ENCODE results near the gene GALNT7. TPM values are rescaled to one million over a fixed set of nuclear protein-coding genes. Genes with fewer than 3 reads are reported as not detected.

Gene GALNT7
- total and polyA plus RNA-seq, 2 of the 13 experiments (the other 11 are each of a cell fraction or from before 2014, with no cell fraction given), result 0.08 to 0.13 TPM

DNA sequence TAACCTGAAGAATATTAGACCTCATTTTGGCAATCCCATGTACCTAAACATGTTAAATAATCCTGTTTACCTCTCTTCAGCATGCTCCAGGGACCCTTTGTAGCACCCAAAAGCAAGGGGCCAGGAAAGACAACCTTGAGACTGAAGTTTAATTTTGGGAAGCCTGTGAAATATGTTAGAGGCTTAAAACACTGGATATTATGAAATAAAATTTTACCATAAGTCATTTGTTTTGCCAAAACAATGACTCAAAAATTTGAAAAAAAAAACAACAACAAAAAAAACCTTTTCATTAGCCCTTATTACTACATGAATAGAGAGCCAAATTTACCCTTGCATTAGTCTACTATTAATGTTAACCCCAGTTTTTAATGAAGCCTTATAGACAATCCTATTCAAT, 115.9 kb downstream of the GALNT7 start:
- no peak overlapping the region for H3K4me3 ChIP-seq (replicated peaks in 1 of 3; ENCODE audit: insufficient read depth in 1 of 3, low read depth in 2 of 3, low read length in 3 of 3)
- ChIA-PET POLR2A (no interaction called here), CTCF (ENCODE audit: low intra/inter-chr PET ratio, low total read pairs) (no interaction called here)
- no peaks in the 10 kb centered on the region for H3K36me3 ChIP-seq (replicated peaks in 1 of 2; ENCODE audit: control insufficient read depth in 1 of 2, insufficient read depth in 2 of 2, low read length in 2 of 2)
- H3K4me2 ChIP-seq (ENCODE audit: low read depth, low read length), result no peak overlapping the region
- H3K9ac ChIP-seq (ENCODE audit: insufficient read depth, low read depth, low read length), result no peak overlapping the region
- no peaks in the 10 kb centered on the region for H3K79me2 ChIP-seq (ENCODE audit: insufficient read depth, low read length)
- H3K9me3 ChIP-seq (ENCODE audit: low read length), result peaks cover 10% of the 10 kb centered on the region
- no peak for TF ChIP-seq TCF7 (IDR thresholded peaks at IDR 0.05; ENCODE audit: low read depth)
- no peak for TF ChIP-seq ZBTB1 (CRISPR knock-in tag; IDR thresholded peaks at IDR 0.05; ENCODE audit: borderline replicate concordance)
- no peak for TF ChIP-seq CEBPG (CRISPR knock-in tag; IDR thresholded peaks at IDR 0.05)
- no peak for TF ChIP-seq ZC3H13 (CRISPR knock-in tag; IDR thresholded peaks at IDR 0.05)
- TF ChIP-seq ZKSCAN8 (CRISPR knock-in tag; IDR thresholded peaks at IDR 0.05; ENCODE audit: borderline replicate concordance), result no peak
- TF ChIP-seq, protein P1, sequence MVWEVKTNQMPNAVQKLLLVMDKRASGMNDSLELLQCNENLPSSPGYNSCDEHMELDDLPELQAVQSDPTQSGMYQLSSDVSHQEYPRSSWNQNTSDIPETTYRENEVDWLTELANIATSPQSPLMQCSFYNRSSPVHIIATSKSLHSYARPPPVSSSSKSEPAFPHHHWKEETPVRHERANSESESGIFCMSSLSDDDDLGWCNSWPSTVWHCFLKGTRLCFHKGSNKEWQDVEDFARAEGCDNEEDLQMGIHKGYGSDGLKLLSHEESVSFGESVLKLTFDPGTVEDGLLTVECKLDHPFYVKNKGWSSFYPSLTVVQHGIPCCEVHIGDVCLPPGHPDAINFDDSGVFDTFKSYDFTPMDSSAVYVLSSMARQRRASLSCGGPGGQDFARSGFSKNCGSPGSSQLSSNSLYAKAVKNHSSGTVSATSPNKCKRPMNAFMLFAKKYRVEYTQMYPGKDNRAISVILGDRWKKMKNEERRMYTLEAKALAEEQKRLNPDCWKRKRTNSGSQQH (CRISPR knock-in tag; IDR thresholded peaks at IDR 0.05; ENCODE audit: low read depth), result no peak
- TF ChIP-seq KDM5B (CRISPR knock-in tag; IDR thresholded peaks at IDR 0.05; ENCODE audit: borderline replicate concordance), result no peak
- TF ChIP-seq SSRP1 (CRISPR knock-in tag; IDR thresholded peaks at IDR 0.05), result no peak
- TF ChIP-seq, protein P2, sequence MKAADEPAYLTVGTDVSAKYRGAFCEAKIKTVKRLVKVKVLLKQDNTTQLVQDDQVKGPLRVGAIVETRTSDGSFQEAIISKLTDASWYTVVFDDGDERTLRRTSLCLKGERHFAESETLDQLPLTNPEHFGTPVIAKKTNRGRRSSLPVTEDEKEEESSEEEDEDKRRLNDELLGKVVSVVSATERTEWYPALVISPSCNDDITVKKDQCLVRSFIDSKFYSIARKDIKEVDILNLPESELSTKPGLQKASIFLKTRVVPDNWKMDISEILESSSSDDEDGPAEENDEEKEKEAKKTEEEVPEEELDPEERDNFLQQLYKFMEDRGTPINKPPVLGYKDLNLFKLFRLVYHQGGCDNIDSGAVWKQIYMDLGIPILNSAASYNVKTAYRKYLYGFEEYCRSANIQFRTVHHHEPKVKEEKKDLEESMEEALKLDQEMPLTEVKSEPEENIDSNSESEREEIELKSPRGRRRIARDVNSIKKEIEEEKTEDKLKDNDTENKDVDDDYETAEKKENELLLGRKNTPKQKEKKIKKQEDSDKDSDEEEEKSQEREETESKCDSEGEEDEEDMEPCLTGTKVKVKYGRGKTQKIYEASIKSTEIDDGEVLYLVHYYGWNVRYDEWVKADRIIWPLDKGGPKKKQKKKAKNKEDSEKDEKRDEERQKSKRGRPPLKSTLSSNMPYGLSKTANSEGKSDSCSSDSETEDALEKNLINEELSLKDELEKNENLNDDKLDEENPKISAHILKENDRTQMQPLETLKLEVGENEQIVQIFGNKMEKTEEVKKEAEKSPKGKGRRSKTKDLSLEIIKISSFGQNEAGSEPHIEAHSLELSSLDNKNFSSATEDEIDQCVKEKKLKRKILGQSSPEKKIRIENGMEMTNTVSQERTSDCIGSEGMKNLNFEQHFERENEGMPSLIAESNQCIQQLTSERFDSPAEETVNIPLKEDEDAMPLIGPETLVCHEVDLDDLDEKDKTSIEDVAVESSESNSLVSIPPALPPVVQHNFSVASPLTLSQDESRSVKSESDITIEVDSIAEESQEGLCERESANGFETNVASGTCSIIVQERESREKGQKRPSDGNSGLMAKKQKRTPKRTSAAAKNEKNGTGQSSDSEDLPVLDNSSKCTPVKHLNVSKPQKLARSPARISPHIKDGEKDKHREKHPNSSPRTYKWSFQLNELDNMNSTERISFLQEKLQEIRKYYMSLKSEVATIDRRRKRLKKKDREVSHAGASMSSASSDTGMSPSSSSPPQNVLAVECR (CRISPR knock-in tag; IDR thresholded peaks at IDR 0.05; ENCODE audit: borderline replicate concordance), result no peak
- TF ChIP-seq, protein P3, sequence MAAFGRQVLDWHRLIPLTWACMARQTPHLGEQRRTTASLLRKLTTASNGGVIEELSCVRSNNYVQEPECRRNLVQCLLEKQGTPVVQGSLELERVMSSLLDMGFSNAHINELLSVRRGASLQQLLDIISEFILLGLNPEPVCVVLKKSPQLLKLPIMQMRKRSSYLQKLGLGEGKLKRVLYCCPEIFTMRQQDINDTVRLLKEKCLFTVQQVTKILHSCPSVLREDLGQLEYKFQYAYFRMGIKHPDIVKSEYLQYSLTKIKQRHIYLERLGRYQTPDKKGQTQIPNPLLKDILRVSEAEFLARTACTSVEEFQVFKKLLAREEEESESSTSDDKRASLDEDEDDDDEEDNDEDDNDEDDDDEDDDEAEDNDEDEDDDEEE (CRISPR knock-in tag; IDR thresholded peaks at IDR 0.05), result no peak
- TF ChIP-seq HDAC2 (CRISPR knock-in tag; IDR thresholded peaks at IDR 0.05), result no peak
- TF ChIP-seq ZNF563 (CRISPR knock-in tag; IDR thresholded peaks at IDR 0.05), result no peak
- no peak for TF ChIP-seq ZNF672 (CRISPR knock-in tag; IDR thresholded peaks at IDR 0.05)
- TF ChIP-seq YY1 (IDR thresholded peaks at IDR 0.05; ENCODE audit: insufficient read depth, insufficient replicate concordance, low read depth, low read length), result no peak
- TF ChIP-seq ZNF343 (CRISPR knock-in tag; IDR thresholded peaks at IDR 0.05), result no peak
- DNase-seq (ENCODE audit: low spot score) (no peak), FAIRE-seq (no peak), ATAC-seq (no peak)
- in situ Hi-C loops (cut with HindIII; ENCODE audit: extremely low pct_ligation_motif_present, low pct_unique_long_range_greater_than_20kb), result loop anchor here (10.0 kb wide), 1 partner anchor 130 kb away; no protein-coding TSS in a partner anchor
- H4K20me1 ChIP-seq (ENCODE audit: insufficient read depth, low read length), result no peaks in the 10 kb centered on the region
- BruUV-seq (replicated peaks), result no TSS peak
- intact Hi-C loops (cut with micrococcal nuclease; ENCODE audit: unreplicated experiment), result no loop called here
- no peak overlapping the region for H2AFZ ChIP-seq (ENCODE audit: low read length)
- peaks cover 0 to 6% of the 10 kb centered on the region in 2 experiments; a peak in 1 of 5 replicates for H3K27me3 ChIP-seq (ENCODE audit: control insufficient read depth in 1 of 2, insufficient read depth in 2 of 2, low read length in 2 of 2)
- no peak overlapping the region for H3K27ac ChIP-seq (ENCODE audit: extremely low read length, insufficient read depth, low read length)
- H3K4me1 ChIP-seq (ENCODE audit: insufficient read depth, low read length), result no peaks in the 10 kb centered on the region

All from HepG2 (cell line).